ENCODE measurements around the gene JAZF1. TPM values are rescaled to one million over a fixed set of nuclear protein-coding genes. Genes with fewer than 3 reads are reported as not detected.

JAZF1 gene
- total RNA-seq, 1 donor from 2014 or later, result 22.1 TPM

- no peak for DNase-seq
- intact Hi-C loops (cut with DNase I), result no loop called here
- no peak for ATAC-seq (ENCODE audit: poor library complexity)
Measured at GRCh38 chr7:27826357-27826756, 354.2 kb downstream of the JAZF1 start.

GRCh38 chr7:27825891-27826290 is 354.7 kb downstream of the JAZF1 start:
- DNase-seq, result no peak
- peak; percentile 63 for ATAC-seq (ENCODE audit: poor library complexity)
- intact Hi-C loops (cut with DNase I), result no loop called here

DNA sequence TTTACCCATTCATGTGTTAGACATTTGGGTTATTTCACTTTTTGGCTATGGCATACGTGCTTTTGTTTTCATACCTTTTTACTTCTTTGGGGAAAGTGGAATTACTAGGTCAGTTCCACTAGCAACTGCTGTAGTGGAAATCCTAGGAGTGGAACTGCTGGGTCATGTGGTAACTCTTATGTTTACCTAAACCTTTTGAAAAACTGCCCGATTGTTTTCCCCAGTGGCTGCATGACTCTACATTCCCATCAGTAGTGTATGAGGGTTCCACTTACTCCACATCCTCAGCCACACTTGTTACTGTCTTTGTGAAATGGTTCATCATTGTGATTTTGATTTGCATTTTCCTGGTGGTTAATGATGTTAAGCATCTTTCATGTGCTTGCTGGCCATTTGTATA is 358.4 kb downstream of the JAZF1 start:
- ATAC-seq (ENCODE audit: poor library complexity) (no peak), DNase-seq (no peak)
- intact Hi-C loops (cut with DNase I), result no loop called here

- intact Hi-C loops (cut with DNase I), result no loop called here
- DNase-seq (no peak), ATAC-seq (ENCODE audit: poor library complexity) (no peak)
Measured at GRCh38 chr7:27812706-27813105, 367.9 kb downstream of the JAZF1 start.

- intact Hi-C loops (cut with DNase I), result no loop called here
- no peak for ATAC-seq (ENCODE audit: poor library complexity)
Measured at GRCh38 chr7:27810186-27810585, 370.4 kb downstream of the JAZF1 start.

GRCh38 chr7:27808626-27809025 is 372.0 kb downstream of the JAZF1 start:
- DNase-seq (no peak), ATAC-seq (ENCODE audit: poor library complexity) (peak; percentile 75)
- intact Hi-C loops (cut with DNase I), result no loop called here

More at GRCh38 chr7:27810186-27810585, 370.4 kb downstream of the JAZF1 start:
- DNase-seq, result no peak

DNA sequence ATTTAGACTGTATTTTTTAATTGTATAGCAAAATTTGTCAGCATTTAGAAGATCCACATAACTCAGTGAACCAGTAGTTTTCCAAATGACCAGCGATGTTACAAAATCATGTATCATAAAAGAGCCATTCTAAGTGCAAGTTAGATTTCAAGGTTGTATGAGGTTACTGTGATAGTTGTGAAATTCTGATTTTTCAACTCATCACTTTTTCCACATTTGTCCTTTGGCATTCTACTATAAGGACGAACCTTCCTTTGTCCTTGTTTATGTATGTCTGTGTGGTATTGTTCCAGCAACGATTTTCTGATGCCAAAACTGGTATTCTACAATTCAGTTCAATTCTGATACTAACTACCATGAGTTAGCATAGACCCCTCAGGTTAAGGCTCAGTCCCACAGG is 376.5 kb downstream of the JAZF1 start:
- ATAC-seq (ENCODE audit: poor library complexity), result no peak
- intact Hi-C loops (cut with DNase I), result no loop called here

DNA sequence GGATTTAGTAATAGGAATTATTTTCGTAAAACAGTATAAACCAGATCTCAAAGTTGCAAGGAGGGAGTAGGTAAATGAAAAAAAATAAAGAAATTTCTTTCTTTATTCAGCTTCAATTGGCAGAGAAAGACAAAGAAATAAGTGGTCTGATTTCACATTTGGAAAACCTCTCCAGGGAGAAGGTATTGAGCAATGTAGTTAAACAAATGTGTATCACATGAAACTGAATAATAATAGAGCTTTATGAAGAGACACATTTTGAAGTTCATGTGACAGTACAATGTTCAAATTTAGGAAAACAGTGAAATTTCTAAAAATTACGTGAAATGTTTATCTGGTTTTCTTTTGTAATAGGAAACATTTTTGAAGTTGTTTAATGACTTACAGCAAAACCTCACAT is 377.6 kb downstream of the JAZF1 start:
- DNase-seq (no peak), ATAC-seq (ENCODE audit: poor library complexity) (peak; percentile 52)
- intact Hi-C loops (cut with DNase I), result no loop called here

More for the DNA sequence above, 376.5 kb downstream of the JAZF1 start:
- no peak for DNase-seq

DNA sequence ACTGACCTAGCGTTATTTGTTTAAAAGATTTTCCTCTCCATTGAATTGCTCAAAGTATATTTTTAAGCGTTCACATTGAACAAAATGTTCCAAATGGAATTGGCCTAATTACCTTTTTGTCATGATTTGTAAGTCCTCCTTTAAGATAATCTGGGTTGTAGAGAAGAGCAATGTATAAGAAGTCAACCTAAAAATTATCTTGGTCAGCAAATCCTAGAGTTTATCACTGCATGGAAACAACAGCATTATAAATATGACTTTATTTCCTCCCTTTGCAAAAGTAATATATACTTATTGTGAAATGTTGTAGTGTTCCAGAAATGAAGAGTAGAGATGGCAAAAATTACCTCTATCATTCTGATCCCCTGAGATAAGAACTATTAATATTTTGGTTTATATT is 381.4 kb downstream of the JAZF1 start:
- ATAC-seq (ENCODE audit: poor library complexity), result no peak
- intact Hi-C loops (cut with DNase I), result no loop called here
- no peak for DNase-seq

DNA sequence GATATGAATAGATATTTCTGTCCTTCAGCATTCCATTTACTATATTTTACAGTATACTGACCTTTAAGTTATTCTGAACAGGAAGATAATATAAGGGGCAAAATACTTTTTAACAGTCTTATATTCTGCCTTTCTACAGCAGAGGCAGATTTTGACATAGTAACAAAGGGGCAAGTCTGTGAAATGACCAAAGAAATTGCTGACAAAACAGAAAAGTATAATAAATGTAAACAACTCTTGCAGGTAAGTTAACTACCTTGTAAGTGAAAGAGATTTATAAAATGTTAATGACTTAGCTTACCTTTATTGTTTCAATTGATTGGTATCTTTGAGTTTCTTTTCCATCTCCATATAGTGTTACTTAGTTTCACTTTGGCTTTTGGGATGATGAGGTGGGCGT is 384.6 kb downstream of the JAZF1 start:
- ATAC-seq (ENCODE audit: poor library complexity) (no peak), DNase-seq (no peak)
- intact Hi-C loops (cut with DNase I), result no loop called here

DNA sequence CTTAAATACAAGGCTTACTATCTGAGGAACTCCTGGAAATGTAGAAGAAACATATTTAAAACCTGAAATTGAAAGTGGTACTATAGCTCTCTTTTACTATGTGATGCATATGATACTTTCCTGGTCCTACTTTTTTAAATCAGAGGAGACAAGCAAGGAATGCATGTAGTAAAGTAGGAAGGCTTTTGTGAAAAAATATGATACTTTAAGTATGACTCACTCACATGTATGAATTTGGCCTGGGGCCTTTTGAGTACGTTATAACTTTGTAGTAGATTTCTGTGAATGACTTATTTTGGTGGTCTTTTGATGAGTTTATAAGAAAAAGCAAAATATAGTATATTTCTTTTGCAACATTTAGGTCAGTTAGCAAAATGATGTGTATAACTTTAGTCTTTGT is 386.8 kb downstream of the JAZF1 start:
- intact Hi-C loops (cut with DNase I), result no loop called here
- ATAC-seq (ENCODE audit: poor library complexity) (no peak), DNase-seq (no peak)

DNA sequence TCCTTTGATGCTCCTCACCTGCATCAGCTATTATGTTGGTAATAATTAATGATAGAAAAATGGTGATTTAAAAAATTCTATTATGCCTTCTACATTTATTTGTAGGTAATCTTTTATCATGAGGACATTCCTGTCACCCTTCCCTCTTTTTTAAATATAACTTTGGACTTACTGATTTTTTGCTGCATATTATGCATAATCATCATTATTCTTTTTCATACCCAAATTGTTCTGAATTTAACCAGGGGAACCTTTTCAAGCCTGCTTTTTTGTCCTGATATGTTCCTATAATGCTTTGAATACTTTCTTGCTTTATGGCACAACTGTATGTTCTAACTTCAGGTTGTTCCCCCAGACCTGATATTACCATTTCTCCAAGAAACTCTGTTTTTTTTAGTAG is 392.2 kb downstream of the JAZF1 start:
- no peak for DNase-seq
- intact Hi-C loops (cut with DNase I), result no loop called here
- ATAC-seq (ENCODE audit: poor library complexity), result no peak

- ATAC-seq (ENCODE audit: poor library complexity) (no peak), DNase-seq (no peak)
- intact Hi-C loops (cut with DNase I), result no loop called here
Measured at GRCh38 chr7:27784399-27785053, 396.1 kb downstream of the JAZF1 start.

DNA sequence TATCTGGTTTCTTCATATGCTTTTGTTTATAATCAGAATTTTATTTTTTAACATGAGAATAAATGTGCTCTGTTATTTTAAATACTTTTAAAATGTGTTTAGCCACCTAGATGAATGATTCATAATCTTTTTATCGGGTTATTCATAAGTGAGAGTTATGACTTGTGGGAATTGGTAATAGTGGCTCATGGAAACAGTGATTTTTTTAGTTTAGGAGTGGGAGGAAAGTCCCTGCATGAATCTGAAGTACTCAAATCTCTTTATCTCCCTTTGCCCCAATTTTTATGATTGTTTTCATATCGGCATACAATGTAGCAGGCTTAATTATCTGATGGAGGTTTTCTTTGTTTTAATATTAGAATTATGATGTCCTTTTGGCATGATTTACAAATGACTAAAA is 397.7 kb downstream of the JAZF1 start:
- DNase-seq (no peak), ATAC-seq (ENCODE audit: poor library complexity) (no peak)
- intact Hi-C loops (cut with DNase I), result no loop called here

- intact Hi-C loops (cut with DNase I), result no loop called here
- ATAC-seq (ENCODE audit: poor library complexity) (no peak), DNase-seq (no peak)
Measured at GRCh38 chr7:27781188-27781587, 399.4 kb downstream of the JAZF1 start.

Other genes with a start within 250 kb of the JAZF1 start
- 4.7 TPM for gene CREB5, start 231.7 kb upstream of the JAZF1 start, total RNA-seq

All from Right ventricle myocardium superior (tissue), 1 donor.